ENCODE results near the gene SFN.

DNA sequence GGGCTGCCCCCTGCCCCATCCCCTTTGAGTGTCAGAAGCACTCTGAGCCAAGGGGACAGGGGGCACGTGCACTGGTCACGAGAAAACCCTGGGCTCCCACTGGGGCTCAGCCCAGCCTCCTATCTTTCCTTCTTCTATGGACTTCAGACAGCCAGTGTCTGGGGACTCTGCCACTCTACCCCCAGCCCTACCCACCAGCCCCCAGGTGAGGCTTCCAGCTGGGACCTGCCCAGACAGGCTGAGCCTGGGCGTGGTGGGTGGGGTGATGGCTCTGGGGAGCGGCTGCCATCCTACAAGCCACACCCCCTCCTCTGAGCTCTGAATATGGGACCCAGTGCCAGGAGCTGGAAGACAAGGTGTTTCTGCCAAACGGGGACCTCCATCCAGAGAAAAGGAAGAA is 8.0 kb upstream of the SFN start:
- TF ChIP-seq CTCF (IDR thresholded peaks at IDR 0.05 in 4 of 5, conservative IDR thresholded peaks at IDR 0.05 in 1 of 5) (no peak), POLR2A (IDR thresholded peaks at IDR 0.05) (no peak)
